AG09319 (cell line): ENCODE data around the gene REPS1.

ENCODE experiments used
- DNase-seq: peaks from one replicate; pipeline ENCODE4 v3.0.0-alpha.2; 2010; ENCODE audit warnings: low read depth; ENCODE audit errors: extremely low read depth
- TF ChIP-seq, protein P1 (sequence below): IDR thresholded peaks from 2 replicates; pipeline ENCODE4 v1.5.1; 2011; ENCODE audit warnings: low read depth, mild to moderate bottlenecking, inconsistent platforms, low read length, moderate library complexity

The REPS1 gene

DNA sequence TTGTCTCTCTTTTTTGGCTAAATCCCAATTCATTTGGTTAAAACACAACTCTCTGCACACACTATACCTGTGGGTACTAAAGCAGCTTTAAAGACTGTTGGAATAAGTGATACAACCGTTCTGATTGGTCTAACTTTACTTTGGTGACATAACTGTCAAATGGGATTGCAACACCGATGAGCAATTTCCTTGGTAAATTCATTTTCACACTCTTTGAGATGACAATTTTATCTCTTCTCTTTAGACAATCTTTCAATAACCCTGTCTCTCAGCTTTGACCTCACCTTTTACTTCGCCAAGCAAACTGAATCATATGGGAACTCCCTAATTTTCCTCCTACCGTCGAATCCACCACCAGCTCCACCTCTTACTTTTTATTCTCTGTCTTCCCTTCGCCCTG, 131.4 kb downstream of the REPS1 start:
- TF ChIP-seq, protein P1, sequence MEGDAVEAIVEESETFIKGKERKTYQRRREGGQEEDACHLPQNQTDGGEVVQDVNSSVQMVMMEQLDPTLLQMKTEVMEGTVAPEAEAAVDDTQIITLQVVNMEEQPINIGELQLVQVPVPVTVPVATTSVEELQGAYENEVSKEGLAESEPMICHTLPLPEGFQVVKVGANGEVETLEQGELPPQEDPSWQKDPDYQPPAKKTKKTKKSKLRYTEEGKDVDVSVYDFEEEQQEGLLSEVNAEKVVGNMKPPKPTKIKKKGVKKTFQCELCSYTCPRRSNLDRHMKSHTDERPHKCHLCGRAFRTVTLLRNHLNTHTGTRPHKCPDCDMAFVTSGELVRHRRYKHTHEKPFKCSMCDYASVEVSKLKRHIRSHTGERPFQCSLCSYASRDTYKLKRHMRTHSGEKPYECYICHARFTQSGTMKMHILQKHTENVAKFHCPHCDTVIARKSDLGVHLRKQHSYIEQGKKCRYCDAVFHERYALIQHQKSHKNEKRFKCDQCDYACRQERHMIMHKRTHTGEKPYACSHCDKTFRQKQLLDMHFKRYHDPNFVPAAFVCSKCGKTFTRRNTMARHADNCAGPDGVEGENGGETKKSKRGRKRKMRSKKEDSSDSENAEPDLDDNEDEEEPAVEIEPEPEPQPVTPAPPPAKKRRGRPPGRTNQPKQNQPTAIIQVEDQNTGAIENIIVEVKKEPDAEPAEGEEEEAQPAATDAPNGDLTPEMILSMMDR = no peak
- DNase-seq = no peak
